CD4-positive, alpha-beta T cell treated with Interleukin-4 for 1 hour (primary cell): ENCODE measurements around the gene RHOD.

ENCODE experiments used
- DNase-seq, 2 donors: peaks; one replicate each; pipeline ENCODE4 v3.0.0-alpha.2; 2020 to 2022

The RHOD gene, protein sequence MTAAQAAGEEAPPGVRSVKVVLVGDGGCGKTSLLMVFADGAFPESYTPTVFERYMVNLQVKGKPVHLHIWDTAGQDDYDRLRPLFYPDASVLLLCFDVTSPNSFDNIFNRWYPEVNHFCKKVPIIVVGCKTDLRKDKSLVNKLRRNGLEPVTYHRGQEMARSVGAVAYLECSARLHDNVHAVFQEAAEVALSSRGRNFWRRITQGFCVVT

DNA sequence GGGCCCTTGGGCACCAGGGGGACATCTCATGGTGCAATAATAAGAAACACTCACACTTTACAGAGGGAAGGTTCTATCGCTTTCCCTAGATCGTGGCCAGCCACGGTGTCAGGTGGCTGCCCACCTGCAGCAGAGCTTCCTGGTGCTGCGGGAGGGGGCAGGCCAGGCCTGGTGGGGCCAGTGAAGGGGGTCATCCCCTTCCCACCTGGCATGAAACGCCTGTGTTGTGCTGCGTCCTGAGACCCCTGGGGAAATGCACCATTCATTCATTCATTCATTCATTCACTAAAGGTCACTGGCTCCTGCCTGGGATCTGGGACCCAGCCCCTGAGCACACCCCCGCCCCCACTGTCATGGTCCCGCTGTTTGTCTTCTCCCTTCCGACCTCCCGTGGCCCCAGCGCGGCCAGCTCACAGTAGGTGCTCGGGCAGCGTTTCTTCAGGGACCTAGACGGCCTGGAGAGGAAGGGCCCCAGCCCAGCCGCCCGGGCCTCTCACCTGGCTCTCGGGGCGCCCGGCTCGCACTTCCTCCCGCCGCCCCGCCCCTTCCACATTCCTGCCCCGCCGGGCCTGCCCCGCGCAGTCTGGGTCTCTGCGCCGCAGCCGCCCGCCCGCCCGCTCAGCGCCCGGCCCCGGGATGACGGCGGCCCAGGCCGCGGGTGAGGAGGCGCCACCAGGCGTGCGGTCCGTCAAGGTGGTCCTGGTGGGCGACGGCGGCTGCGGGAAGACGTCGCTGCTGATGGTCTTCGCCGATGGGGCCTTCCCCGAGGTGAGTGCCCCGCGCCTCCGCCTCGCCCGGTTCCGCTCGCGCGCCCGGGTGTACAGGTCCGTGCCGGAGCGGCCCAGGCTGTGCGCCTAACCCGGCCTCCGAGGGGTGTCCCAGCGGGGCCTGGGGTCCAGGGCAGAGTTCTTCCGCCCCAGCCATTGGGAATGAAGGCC, at the start of gene RHOD:
RHOD (plus strand) TSS at position 581 of the 938 bp plus-strand sequence; CDS start at position 637, 56 bp downstream.
- DNase-seq = peak in 1 of 2 donors; percentile 8

DNA sequence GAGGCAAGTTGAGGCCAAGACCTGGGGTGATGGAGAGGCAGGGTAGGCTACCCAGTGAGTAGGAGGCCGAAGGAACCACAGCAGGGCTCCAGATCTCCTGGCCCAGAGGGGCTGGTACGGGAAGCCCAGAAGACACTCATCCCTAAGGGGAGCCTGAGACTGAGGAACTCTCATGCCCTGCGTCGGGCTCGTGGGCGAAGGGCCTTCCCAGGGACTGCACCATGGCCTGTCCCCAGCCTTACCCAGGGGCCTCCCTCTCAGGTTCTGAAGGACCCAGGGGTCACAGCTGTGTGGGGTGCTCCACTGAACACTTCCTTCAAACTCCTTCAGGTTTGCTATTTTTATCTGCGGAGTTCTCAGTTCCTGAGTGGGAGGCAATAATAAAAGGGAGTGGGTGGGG, 49.5 kb upstream of the RHOD start:
- no peak for DNase-seq

DNA sequence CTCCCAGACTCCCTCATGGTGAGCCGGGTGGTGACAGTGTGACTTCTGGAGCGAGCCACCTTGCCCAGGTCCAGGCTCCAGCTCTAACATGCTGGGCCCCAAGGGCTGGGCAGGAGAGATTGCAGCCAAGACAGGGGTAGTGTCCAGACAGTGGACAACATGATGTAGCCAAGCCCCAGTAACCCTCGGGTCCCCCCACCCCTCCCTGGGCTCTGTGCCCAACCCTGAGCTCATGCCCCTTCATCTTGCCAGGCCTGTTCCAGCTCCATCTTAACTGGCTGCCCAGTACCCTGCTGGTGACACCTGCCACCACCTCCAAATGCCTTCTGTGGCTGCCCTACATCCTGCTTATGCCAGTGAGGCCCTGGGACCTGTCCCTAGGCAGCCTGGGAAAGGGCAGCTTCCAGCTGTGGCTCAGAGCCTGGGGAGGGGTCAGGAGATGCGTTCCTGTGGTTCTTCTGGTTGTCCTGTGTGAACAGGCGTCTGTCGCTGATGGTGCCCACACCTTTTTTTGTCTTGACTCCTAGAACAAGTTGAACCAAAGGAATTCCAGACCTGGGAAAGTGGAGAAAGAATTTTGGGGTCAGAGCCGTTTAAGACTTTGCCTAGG, 46.2 kb upstream of the RHOD start:
- no peak for DNase-seq

DNA sequence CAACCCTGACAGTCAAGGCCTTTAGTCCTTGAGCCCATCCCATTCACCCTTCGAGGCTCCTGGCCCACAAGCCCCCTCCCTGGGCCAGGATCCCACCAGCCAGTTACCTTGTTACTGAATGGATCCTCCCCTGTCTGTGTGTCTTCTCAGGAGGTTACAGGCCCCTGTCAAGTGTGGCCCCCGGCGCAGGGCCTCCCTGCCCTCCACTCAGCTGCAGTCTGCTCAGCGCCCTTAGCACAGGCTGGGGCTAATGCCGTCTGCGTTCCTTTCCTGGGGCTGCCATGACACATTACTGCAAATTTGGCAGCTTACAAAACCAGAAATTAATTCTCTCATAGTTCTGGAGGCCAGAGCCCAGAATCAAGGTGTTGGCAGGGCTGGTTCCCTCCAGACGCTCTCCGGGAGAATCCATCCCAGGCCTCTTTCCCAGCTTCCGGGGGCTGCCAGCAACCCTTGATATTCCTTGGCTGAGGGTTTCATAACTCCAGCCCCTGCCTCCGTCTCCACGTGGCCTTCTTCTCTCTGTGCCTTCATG, 43.1 kb upstream of the RHOD start:
- DNase-seq = no peak

DNA sequence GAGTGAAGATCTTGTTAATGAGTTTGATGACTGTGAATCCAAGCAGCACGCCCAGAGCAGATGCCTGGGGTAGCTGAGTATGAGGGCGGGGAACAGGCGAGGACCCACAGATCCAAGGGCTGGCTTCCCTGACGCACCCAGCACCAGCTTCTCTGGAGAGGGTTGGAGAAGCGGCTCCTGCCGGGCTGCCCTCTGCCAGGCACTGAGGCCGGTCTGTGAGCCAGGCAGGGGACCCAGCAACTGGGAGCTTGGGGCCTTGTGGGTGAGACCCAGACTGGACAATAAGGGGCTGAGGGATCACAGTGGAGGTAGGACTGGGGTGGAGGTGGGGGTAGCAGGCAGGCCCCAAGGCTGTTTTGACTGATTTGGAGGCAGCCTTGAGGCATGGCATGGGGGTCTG, 42.3 kb upstream of the RHOD start:
- no peak for DNase-seq

DNA sequence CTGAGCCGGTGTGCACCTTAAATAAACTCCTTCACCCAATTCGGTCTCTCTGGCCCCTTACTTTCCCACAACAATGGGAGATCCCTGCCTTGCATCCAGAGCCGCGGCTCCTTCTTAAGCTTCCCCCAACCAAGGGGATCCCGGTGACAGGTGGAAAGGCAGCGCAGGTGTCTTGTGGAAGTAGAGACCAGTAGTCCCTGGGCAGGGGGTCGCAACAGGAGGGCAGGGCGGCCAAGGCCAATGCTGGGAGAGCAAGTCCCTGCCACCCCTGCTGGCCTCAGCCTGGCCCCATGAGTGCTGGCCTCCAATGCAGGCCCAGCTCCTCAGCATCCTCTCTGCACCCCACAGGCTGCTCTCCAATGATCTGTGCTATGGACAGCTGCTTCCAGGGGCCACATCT, 41.6 kb upstream of the RHOD start:
- DNase-seq = no peak

DNA sequence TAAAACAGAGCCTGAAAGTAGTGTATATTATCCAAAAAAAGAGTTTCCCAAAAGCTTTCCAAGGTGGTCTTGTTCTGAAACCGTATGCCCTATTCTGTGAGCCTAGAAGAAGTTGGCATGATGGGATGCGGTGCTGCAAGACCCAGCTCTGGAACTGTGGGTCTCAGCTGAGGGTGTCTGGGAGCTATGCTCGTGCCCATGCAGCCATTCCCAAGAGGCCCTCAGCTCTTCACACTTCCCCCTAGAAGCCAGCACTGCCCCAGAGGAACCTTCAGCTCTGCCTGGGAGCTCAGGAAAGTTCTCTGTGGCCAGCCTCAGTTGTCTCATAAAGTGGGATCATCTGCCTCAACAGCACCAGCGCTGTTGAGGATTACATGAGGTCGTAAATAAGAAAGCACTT, 40.1 kb upstream of the RHOD start:
- no peak for DNase-seq

DNA sequence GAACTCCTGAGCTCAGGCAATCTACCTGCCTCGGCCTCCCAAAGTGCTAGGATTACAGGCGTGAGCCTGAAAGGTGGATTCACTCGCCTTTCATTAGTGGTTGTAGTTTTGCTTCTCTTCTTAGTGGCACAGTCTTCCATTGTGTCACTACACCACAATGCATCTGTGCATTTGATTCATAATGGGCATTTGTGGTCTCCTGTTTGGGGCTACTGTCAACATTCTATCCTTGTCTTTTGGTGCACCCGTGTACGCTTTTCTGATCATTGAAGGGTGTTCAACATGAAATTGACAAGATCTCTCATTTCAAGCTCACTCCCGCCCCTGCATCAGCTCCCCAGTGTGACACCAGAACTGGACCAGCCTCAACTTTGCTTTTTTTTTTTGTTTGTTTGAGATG, 35.7 kb upstream of the RHOD start:
- DNase-seq = no peak

DNA sequence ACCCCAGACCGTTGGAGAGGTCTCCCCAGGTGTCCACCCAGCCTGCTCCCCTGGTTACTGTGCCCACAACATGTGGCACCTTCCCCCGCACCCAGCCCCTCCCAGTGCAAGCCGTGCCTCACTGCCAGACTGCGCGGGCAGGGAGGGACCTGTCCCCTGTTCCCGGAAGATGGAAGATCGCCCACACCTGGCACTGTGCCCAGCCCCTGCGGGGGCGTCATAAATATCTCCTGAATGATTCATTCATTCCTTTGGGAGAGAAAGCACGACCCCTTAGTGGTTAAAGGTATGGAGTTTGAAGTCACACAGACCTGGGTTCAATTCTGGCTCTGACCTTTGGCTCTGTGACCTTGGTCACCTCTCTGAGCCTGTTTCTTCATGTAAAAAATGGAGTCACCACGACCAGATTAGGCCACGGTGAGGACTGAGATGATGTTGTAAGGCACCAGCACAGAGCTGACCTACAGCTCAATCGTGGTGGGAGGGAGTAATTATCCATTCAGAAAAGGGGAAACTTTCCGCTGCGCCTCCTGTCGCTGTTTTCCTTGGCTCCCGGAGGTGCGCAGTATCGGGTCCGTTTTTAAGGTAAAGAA, 34.2 kb upstream of the RHOD start:
- DNase-seq = no peak

DNA sequence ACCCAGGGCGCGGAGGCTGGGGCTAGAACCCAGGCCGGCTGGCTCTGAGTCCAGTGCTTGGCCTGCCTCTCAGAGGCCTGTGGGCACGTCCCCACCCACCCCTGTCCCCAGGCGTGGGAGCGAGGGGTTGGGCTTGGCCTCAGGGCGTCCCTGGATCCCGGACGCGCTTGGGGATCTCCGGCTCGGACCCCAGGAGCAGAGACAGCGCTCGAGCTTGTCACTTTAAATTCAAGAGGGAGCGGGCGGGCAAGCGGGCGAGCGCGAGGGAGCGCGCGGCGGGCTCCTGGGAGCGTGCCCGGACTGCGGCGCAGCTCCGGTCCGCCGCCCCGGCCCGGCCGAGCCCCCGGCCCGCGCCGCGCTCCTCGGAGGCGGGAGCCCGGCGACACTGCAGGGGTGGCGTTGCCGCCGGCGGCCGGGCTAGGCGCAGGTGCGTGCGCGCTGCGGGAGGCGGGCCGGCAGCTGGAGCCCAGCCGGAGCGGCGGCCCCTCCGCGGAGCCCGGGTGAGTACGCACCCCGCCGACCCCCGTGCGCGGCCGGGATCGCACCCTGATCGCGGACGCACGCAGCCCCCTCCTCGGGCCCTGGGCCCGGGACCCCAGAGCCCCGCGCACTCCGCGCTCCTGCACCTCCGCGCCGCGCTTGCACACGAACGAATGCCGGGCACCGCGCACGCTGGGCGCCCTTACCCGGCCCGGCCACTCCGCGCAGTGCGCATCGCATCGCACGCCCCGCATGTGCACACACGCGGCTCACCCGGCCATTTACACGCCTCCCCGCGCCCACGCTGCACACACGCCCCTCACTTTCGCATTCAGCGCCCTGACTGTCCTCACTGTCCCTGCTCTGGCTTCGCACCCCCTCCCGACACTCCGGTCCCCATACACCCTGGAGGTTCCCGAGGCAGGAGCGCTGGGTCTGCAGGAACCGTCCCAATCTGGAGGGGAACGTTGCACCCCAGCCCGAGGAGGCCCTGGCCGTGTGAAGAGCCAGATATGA, 33.4 kb upstream of the RHOD start, which contains the start of gene SYT12:
SYT12 (plus strand) TSS at position 174 of the 996 bp plus-strand sequence. CDS start 7,011 bp downstream, outside the sequence.
- no peak for DNase-seq

DNA sequence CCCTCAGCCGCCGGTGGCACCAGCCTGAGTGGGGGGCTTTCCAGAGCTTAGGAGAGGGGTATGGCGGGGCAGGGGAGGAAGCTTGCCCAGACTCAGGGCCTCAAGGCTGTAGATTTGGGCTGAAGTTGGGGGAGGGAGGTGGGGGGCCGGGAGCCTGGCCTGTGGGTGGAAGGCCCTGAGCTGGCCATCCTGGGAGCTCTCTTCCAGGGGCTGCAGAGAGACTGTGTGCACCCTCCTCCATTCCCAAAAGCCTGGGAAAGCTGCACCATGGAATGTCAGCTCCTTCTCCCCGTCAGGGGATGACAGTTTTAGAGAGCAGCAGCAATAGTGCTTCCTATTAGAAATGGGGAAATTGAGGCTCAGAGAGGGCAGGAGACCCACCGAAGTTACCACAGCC, 32.7 kb upstream of the RHOD start:
- DNase-seq = no peak

DNA sequence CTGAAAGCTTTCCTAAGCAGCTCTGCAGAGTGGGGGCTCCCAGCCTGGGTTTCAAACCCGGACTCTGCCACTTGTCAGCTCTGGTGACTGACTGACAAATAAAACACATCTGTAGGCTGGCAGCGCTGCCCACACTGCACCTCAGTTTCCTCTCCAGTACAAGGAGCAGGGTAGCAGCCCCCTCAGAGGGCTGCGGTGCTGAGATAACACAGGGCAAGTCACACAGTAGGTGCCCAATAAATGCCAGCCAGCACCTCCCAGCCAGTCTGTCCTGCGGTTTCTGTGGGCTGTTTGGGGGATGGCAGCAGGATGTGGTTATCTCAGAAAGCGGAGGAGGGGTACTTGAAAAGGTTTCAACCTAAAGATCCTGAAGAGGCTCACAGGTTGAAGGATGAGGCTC, 32.2 kb upstream of the RHOD start:
- peak; percentile 60 to 64 for DNase-seq

DNA sequence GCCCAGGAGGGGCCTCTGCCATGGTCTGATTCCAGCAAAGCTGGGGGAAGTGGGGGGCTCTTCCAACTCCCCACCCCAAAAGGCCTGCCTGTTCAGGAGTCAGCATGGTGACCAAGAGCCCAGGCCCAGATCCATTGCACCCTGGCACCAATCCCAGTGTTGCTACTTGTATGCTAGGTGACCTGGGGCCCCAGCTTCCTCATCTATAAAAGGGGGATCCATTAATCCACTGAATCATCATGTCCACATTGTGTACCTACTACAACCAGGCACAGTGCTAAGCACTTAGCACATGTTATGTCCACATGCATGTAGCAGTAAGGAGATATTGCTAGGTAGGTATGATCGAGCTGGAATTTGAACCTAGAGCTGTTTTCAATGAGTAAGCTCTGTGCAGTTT, 31.7 kb upstream of the RHOD start:
- no peak for DNase-seq

DNA sequence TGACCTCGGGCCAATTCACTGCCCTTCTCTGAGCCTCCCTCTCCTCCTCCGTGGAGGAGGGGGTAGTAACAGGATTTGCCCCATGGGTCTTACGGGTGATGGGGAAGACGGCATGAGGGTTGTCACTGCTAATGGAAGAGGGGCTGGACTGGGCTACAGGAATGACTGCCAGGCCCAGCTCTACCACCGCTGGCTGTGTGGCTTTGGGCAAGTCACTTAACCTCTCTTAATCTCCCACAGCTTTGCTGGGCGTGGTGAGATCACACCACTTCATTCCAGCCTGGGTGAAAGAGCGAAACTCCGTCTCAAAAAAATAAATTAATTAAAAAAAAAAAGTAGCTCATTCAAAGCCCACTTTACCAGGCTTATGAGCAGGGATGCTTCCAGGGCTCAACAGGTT, 30.9 kb upstream of the RHOD start:
- no peak for DNase-seq

DNA sequence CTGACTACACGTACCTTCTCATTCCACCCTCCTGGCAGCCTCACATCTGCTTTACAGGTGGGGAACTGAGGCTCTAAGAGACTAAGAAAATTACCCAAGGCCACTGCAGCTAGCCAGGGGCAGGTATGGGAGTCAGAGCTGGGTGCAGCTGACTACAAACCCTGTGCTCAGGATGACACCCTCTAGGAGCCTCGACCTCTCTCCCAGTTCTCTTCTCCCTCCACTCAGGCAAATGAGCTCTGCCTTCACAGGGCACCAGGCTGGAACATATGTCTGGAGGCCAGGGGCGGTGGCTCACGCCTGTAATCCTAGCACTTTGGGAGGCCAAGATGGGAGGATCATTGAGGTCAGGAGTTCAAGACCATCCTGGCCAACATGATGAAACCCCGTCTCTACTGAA, 29.7 kb upstream of the RHOD start:
- no peak for DNase-seq

DNA sequence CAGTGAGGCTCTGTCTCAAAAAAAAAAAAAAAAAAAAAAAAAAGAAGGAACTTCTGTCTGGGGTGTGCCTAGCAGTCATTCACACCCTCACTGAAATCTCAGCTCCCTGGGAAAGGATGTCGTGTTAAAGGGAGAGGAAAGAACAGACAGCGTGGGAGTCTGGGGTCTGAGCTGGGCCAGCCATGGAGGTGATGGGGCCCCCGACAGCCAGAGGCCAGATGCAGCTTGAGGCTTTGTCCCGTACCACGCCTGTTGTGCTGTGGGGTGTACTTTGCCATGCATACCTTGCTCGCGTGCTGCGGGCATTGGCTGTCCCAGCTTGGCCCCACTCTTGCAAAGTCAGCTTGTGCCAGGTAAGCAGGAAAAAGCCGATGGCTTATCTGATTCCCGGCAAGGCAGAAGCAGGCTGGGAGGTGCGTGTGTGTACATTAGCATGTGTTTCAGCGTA, 29.1 kb upstream of the RHOD start:
- no peak for DNase-seq

DNA sequence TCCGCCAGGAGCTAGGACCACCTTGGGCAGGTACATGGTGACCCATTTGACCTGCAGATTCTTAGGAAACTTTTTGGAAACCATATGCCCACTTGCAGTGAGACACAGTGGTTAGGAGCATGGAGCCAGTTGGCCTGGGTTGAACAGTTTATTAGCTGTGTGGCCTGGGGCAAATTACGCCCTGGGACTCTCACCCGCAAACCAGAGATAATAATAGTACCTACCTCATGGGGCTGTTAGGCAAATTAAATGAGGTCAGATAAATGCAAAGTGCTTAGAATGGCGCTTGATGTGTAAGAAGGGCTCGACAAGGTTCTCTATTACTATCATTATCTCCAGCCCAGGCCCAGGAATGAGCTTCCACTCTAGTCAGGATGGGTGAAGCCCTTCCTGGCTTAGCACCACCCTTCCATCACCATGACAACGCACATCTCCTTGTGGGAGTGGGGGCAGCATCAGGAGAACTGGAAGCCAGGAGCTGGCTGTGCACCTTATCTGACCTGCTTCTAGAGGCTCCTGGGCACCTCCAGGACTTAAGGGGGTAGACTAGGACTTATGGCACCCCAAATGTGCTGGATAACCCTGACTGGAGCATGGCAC, 28.6 kb upstream of the RHOD start:
- DNase-seq = no peak

DNA sequence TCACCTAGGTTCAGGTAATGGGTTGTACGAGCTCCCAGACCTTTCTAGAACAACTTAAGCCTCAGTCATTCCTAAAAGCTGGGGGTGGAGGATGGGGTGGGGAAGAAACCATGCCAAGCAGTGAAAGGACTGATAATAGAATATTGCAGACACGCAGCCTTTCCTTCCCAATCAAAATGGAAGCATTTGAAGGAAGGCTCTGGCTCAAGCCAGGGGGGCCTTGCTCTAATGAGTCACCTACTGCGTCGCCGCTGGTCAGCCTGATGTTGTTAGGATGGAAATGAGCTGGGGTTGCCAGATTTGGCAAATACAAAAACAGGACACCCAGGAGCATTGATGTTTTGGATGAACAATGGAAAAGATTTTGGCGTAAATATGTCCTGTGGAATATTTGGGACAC, 27.5 kb upstream of the RHOD start:
- DNase-seq = no peak

DNA sequence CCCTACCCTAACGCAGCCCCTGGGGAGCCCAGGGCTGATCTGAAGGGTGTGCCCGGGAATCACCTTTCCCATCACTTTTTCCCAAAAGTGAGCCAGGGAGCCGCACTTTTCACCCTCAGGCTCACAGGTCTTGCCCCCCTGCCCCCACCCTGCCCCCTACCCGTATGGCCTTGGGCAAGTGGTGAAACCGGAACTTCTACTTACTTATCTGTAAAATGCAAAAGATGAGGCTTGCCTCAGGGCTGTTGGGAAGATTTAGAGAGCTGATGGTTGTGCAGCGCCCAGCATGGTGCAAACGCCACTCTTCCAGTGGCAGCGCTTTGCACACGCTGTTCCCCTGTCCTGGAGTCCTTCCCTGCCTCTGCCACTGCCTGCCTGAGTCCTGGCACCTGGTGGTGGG, 25.7 kb upstream of the RHOD start:
- DNase-seq = no peak

DNA sequence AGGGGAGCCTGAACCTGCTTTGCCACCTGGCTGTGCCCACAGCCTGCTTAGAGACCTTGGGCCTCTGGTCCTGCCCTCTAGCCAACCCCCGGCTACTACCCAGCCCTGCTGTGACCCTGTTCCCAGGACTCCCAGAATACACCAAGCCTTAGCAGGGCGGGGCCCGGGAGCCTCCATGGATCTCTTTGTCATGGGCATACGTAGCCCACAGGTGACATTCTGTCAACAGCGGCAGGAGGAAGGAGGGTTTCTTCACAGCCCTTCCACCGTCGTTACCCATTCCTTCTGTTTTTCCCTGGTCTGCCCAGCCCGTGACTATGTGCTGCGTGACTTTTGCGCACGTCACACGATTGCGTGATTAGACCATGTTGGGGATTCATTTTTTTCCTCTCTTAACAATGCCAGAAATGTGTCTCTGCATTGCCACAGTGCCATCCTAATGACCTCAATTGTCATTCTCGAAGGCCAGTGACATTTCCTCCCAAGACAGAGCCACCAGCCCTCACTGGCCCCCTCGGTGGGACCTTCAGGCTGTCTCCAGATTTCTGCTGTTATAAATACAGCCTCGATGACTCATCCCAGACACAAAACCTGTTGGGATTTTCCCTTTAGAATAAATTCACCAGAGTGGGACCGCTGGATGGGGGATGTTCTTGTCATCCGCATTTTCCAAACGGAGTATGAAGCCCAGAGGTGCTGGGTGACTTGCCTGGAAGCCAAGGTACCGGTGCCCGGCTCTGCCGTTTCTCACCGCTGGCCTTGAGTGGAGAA, 24.7 kb upstream of the RHOD start:
- no peak for DNase-seq
